NCI-H774 (cell line): ENCODE results near the gene LIG3.
A peak's percentile ranks its signal among the peaks of the same experiment; 100 is the strongest.
"Not testable (repeated sequence)": the region's sequence is repeated elsewhere in the genome, so short reads cannot be mapped to it uniquely, and the experiment has no call there.

ENCODE experiments used
- DNase-seq: peaks from one replicate; lab custom pipeline; 2025; lab: John Stamatoyannopoulos, UW

The LIG3 gene

GRCh38 chr17:34980353-34980680 lies at the start of gene LIG3:
Gene LIG3, plus strand, starts transcription at chr17:34980512. Its CDS starts 2,494 bp downstream, at chr17:34983006.
- peak; percentile 96 for DNase-seq

GRCh38 chr17:34950780-34951179 lies 29.5 kb upstream of the LIG3 start:
- DNase-seq = not testable (repeated sequence)

- DNase-seq = no peak
Measured at GRCh38 chr17:34958438-34958837, 21.9 kb upstream of the LIG3 start.

GRCh38 chr17:34961093-34961911 lies 19.0 kb upstream of the LIG3 start, which contains the start of the genes CCT6B and ZNF830:
Gene CCT6B, minus strand, starts transcription at chr17:34961460. Its CDS starts 67 bp downstream, at chr17:34961393.
Gene ZNF830, plus strand, starts transcription at chr17:34961540. Its CDS starts 27 bp downstream, at chr17:34961567.
- peak; percentile 97 for DNase-seq

- no peak for DNase-seq
Measured at GRCh38 chr17:34974179-34974578, 6.1 kb upstream of the LIG3 start.

GRCh38 chr17:34974794-34975785 lies 5.2 kb upstream of the LIG3 start:
- DNase-seq = no peak

GRCh38 chr17:34979153-34979552 lies 1.2 kb upstream of the LIG3 start:
- no peak for DNase-seq

GRCh38 chr17:34979650-34980352 lies 511 bp upstream of the LIG3 start:
- DNase-seq = peak; percentile 8

GRCh38 chr17:34980681-34981537 lies 597 bp downstream of the LIG3 start:
- DNase-seq = peak; percentile 81

- no peak for DNase-seq
Measured at GRCh38 chr17:34981538-34982241, 1.4 kb downstream of the LIG3 start.

- no peak for DNase-seq
Measured at GRCh38 chr17:34987232-34987631, 6.9 kb downstream of the LIG3 start.

- no peak for DNase-seq
Measured at GRCh38 chr17:34988644-34989043, 8.3 kb downstream of the LIG3 start.

- DNase-seq = no peak
Measured at GRCh38 chr17:34989473-34989872, 9.2 kb downstream of the LIG3 start.

- no peak for DNase-seq
Measured at GRCh38 chr17:34990921-34991365, 10.6 kb downstream of the LIG3 start.

- DNase-seq = no peak
Measured at GRCh38 chr17:34991606-34992005, 11.3 kb downstream of the LIG3 start.

- DNase-seq = no peak
Measured at GRCh38 chr17:34993031-34993430, 12.7 kb downstream of the LIG3 start.

GRCh38 chr17:34996422-34997285 lies 16.3 kb downstream of the LIG3 start:
- DNase-seq = no peak

GRCh38 chr17:34997355-34997862 lies 17.1 kb downstream of the LIG3 start:
- no peak for DNase-seq

GRCh38 chr17:34998205-34998604 lies 17.9 kb downstream of the LIG3 start:
- DNase-seq = peak; percentile 7
